Endothelial cell of umbilical vein (primary cell): ENCODE data around the gene CISH. TPM values are rescaled to one million over a fixed set of nuclear protein-coding genes. Genes with fewer than 3 reads are reported as not detected.

Experiments
- BruUV-seq: library from RNA; stranded (reverse); fragments of 400-500 nt; replicated peaks from 2 replicates; lab custom pipeline; 2021; lab: Mats Ljungman, UMichigan
- CTCF ChIA-PET: fragments of 300-600, 350-600 bp; sonication (Branson Sonifier 250); formaldehyde crosslinking; loops from one replicate; lab custom pipeline; 2021; ENCODE audit warnings: antibody characterized with exemption, inconsistent platforms; lab: Charles Lee
- POLR2A ChIA-PET: fragments of 300-600, 350-600 bp; sonication (Branson Sonifier 250); formaldehyde crosslinking; loops from one replicate; lab custom pipeline; 2021; ENCODE audit warnings: antibody characterized with exemption, inconsistent platforms; lab: Charles Lee
- DNase-seq: peaks from one replicate; pipeline ENCODE4 v3.0.0-alpha.2; 2011; ENCODE audit warnings: low read depth, low spot score
- FAIRE-seq: peaks from 2 replicates; lab custom pipeline; 2011; peaks lifted over from hg19 to GRCh38; lab: Jason Lieb, UNC
- H2AFZ ChIP-seq: 2 replicates; pipeline ENCODE4 v1.6.0; 2012; ENCODE audit warnings: low read depth, low read length, control low read depth, inconsistent platforms
- H3K27ac ChIP-seq: 2 replicates; pipeline ENCODE4 v1.5.1; 2011; ENCODE audit warnings: low read depth, mild to moderate bottlenecking, control low read depth, low read length, moderate library complexity; ENCODE audit not compliant: insufficient read depth
- H3K27me3 ChIP-seq, 2 experiments: 2 replicates each; pipeline versions ENCODE4 v1.6.0 to v1.6.1; 2011; ENCODE audit warnings: low read length in 2 of 2, mixed read lengths in 1 of 2; ENCODE audit not compliant: control insufficient read depth in 2 of 2, insufficient read depth in 2 of 2
- H3K36me3 ChIP-seq, 2 experiments: 2 replicates in 1 of 2; 3 replicates in 1 of 2; pipeline ENCODE4 v1.5.1; 2011; ENCODE audit warnings: low read length in 2 of 2, mild to moderate bottlenecking in 1 of 2, moderate library complexity in 1 of 2; ENCODE audit not compliant: control insufficient read depth in 2 of 2, insufficient read depth in 2 of 2; ENCODE audit errors: extremely low read depth in 1 of 2
- H3K4me1 ChIP-seq: 3 replicates; pipeline ENCODE4 v1.5.1; 2011; ENCODE audit warnings: mild to moderate bottlenecking, low read length; ENCODE audit not compliant: control insufficient read depth, insufficient read depth; ENCODE audit errors: extremely low read depth
- H3K4me2 ChIP-seq: 2 replicates; pipeline ENCODE4 v1.6.1; 2011; ENCODE audit warnings: low read length, control low read depth, mixed read lengths; ENCODE audit not compliant: insufficient read depth
- H3K4me3 ChIP-seq, 3 experiments: fragments of 200-600 bp in 1 of 3; sonication (generic), shearing (Covaris generic) in 1 of 3; replicated peaks in 1 of 3; 2 replicates each; pipeline ENCODE4 v1.5.1; 2011 to 2016; ENCODE audit warnings: control low read depth in 3 of 3, low read length in 3 of 3, mild to moderate bottlenecking in 2 of 3, inconsistent platforms in 1 of 3, low read depth in 1 of 3, moderate library complexity in 1 of 3; ENCODE audit not compliant: insufficient read depth in 1 of 3
- H3K79me2 ChIP-seq: 2 replicates; pipeline ENCODE4 v1.6.0; 2012; ENCODE audit warnings: low read length, inconsistent platforms; ENCODE audit not compliant: control insufficient read depth, insufficient read depth
- H3K9ac ChIP-seq: replicated peaks from 2 replicates; pipeline ENCODE3; 2011; ENCODE audit warnings: low read length, control low read depth; ENCODE audit not compliant: insufficient read depth; ENCODE audit errors: extremely low read depth
- H3K9me1 ChIP-seq: replicated peaks from 3 replicates; pipeline ENCODE4 v1.6.0; 2011; ENCODE audit warnings: mild to moderate bottlenecking, low read length; ENCODE audit not compliant: control insufficient read depth, insufficient read depth; ENCODE audit errors: extremely low read depth
- H3K9me3 ChIP-seq: replicated peaks from 2 replicates; pipeline ENCODE4 v1.5.1; 2012; ENCODE audit warnings: low read length, inconsistent platforms; ENCODE audit not compliant: control insufficient read depth, insufficient read depth
- H4K20me1 ChIP-seq: replicated peaks from 2 replicates; pipeline ENCODE3; 2011; ENCODE audit warnings: mild to moderate bottlenecking, low read length; ENCODE audit not compliant: control insufficient read depth, insufficient read depth; ENCODE audit errors: extremely low read depth
- EZH2 ChIP-seq: IDR thresholded peaks from 2 replicates; pipeline ENCODE4 v1.6.1; 2012; ENCODE audit warnings: borderline replicate concordance, low read depth, mild to moderate bottlenecking, moderate library complexity, low read length, inconsistent platforms; ENCODE audit not compliant: severe bottlenecking
- FOS ChIP-seq: IDR thresholded peaks from 2 replicates; pipeline ENCODE4 v1.6.1; 2011; ENCODE audit warnings: mild to moderate bottlenecking, low read length, moderate library complexity, borderline replicate concordance; ENCODE audit not compliant: insufficient read depth
- GATA2 ChIP-seq: IDR thresholded peaks from 2 replicates; pipeline ENCODE4 v1.7.0; 2011; ENCODE audit warnings: low read depth, mild to moderate bottlenecking, moderate library complexity, mixed read lengths, low read length; ENCODE audit not compliant: insufficient read length, insufficient read depth
- JUN ChIP-seq: IDR thresholded peaks from 2 replicates; pipeline ENCODE4 v1.6.1; 2011; ENCODE audit warnings: borderline replicate concordance, low read depth; ENCODE audit not compliant: insufficient read length, insufficient read depth
- MAX ChIP-seq: IDR thresholded peaks from 2 replicates; pipeline ENCODE4 v1.6.1; 2011; ENCODE audit not compliant: insufficient read depth, insufficient read length
- MYC ChIP-seq: IDR thresholded peaks from one replicate; pipeline ENCODE4 v1.6.1; 2011; ENCODE audit warnings: mild to moderate bottlenecking, low read depth, low read length
- POLR2A ChIP-seq: IDR thresholded peaks from 2 replicates; pipeline ENCODE4 v1.6.1; 2012; ENCODE audit warnings: low read depth, mild to moderate bottlenecking, control low read depth, low read length
- POLR2AphosphoS5 ChIP-seq: IDR thresholded peaks from 2 replicates; pipeline ENCODE4 v1.6.1; 2012; ENCODE audit warnings: low read depth, mild to moderate bottlenecking, control low read depth, low read length, moderate library complexity; ENCODE audit not compliant: insufficient read depth
- dilution Hi-C: fragments of 300-500 bp; cut with MboI; formaldehyde crosslinking; loops from one replicate; pipeline ENCODE4 v1.15.0; 2019; ENCODE audit warnings: low sequenced_read_pairs; ENCODE audit not compliant: extremely low pct_ligation_motif_present
- intact Hi-C: fragments of 100-400 bp; cut with micrococcal nuclease; formaldehyde crosslinking; loops from one replicate; pipeline ENCODE4 v1.10.0; 2022
- polyA plus RNA-seq, 4 experiments: library from polyadenylated mRNA; depleted of rRNA in 3 of 4; stranded (reverse) in 3 of 4; unstranded in 1 of 4; fragments of >200 nt; gene quantifications; 2 replicates each; pipeline versions ENCODE4 v1.2.1 to v1.2.3, GENCODE V29; 2011 to 2012; ENCODE audit warnings: missing spikeins in 1 of 4
- total RNA-seq: library from RNA; stranded (reverse); gene quantifications from 2 replicates; pipeline ENCODE4 v1.2.3, GENCODE V29; 2021
- TF ChIP-seq, protein P1 (sequence below), 2 donors: IDR thresholded peaks; 1 replicate in 1 of 2; 2 replicates in 1 of 2; pipeline ENCODE4 v1.5.1; 2011; ENCODE audit warnings: low read length in 2 of 2, mild to moderate bottlenecking in 2 of 2, moderate library complexity in 2 of 2, control low read depth in 1 of 2, inconsistent platforms in 1 of 2, low read depth in 1 of 2; ENCODE audit not compliant: insufficient read depth in 1 of 2; ENCODE audit errors: extremely low read depth in 1 of 2

Gene CISH
- total and polyA plus RNA-seq, 2 donors (not counting 3 experiments of a cell fraction or from before 2014, with no cell fraction given): 2.2 to 4.1 TPM

DNA sequence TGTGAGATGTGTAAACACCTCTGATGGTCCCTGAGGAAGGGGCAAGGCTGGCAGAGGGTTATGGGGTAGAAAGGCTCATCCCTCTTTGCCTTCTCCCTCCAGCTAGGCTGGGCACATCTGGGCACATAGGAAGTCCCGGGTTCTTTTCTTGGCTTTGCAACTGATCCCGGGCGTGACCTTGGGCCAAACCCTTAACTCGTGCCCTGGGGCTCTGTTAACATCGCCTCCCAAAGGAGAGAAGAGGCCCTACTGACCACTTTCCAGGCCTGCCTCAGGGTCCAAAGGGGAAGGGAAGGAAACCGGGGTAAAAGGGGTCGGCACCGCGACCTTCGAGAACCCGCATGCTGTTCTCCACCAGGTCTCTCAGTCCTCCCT, 44.6 kb downstream of the CISH start:
- no peak overlapping the region for H3K27ac ChIP-seq
- POLR2A ChIA-PET: no interaction called here
- TF ChIP-seq POLR2AphosphoS5 (no peak), GATA2 (no peak), MAX (no peak), EZH2 (no peak), MYC (no peak), POLR2A (no peak), JUN (no peak), FOS (no peak)
- TF ChIP-seq, protein P1, sequence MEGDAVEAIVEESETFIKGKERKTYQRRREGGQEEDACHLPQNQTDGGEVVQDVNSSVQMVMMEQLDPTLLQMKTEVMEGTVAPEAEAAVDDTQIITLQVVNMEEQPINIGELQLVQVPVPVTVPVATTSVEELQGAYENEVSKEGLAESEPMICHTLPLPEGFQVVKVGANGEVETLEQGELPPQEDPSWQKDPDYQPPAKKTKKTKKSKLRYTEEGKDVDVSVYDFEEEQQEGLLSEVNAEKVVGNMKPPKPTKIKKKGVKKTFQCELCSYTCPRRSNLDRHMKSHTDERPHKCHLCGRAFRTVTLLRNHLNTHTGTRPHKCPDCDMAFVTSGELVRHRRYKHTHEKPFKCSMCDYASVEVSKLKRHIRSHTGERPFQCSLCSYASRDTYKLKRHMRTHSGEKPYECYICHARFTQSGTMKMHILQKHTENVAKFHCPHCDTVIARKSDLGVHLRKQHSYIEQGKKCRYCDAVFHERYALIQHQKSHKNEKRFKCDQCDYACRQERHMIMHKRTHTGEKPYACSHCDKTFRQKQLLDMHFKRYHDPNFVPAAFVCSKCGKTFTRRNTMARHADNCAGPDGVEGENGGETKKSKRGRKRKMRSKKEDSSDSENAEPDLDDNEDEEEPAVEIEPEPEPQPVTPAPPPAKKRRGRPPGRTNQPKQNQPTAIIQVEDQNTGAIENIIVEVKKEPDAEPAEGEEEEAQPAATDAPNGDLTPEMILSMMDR (IDR thresholded peaks at IDR 0.05; ENCODE audit: extremely low read depth in 1 of 2, insufficient read depth in 1 of 2, low read depth in 1 of 2, low read length in 2 of 2): no peak
- peak overlapping the region in 2 of 3 experiments; percentile 25 to 40 for H3K4me3 ChIP-seq
- FAIRE-seq (no peak), DNase-seq (no peak)
- peaks cover 10% of the 10 kb centered on the region for H3K4me1 ChIP-seq
- H3K9ac ChIP-seq: no peak overlapping the region
- no peaks in the 10 kb centered on the region for H4K20me1 ChIP-seq
- H2AFZ ChIP-seq: peak overlapping the region; percentile 97
- no peaks in the 10 kb centered on the region for H3K27me3 ChIP-seq
- no TSS peak for BruUV-seq
- no peaks in the 10 kb centered on the region for H3K9me3 ChIP-seq
- dilution Hi-C loops (no loop called here), intact Hi-C loops (no loop called here)
- no peaks in the 10 kb centered on the region for H3K79me2 ChIP-seq
- H3K9me1 ChIP-seq: no peaks in the 10 kb centered on the region
- CTCF ChIA-PET: interaction anchor here (1.0 to 1.3 kb wide), 4 partner anchors 25 to 1115 kb away, joined by 3 to 4 read pairs (median 4); partner anchors contain the start of gene CISH
- H3K4me2 ChIP-seq: peak overlapping the region; percentile 67
- H3K36me3 ChIP-seq: no peaks in the 10 kb centered on the region
